OCI-LY1 (cell line): ENCODE measurements around the gene GNAS-AS1.

ENCODE experiments used
- H2AFZ ChIP-seq: fragments of 200-600 bp; sonication (generic), shearing (Covaris generic); 2 replicates; pipeline ENCODE4 v1.6.0; 2014; ENCODE audit warnings: antibody characterized with exemption, mild to moderate bottlenecking, low read length
- H3F3A ChIP-seq: fragments of 200-600 bp; sonication (generic), shearing (Covaris generic); 2 replicates; pipeline ENCODE4 v1.6.0; 2014; ENCODE audit warnings: mild to moderate bottlenecking, antibody characterized with exemption, low read length, moderate library complexity; ENCODE audit not compliant: insufficient read depth
- H3K27ac ChIP-seq: fragments of 200-600 bp; sonication (generic); 2 replicates; pipeline ENCODE4 v1.5.1; 2014; ENCODE audit warnings: low read length, mixed run types, mild to moderate bottlenecking, low read depth; ENCODE audit not compliant: poor library complexity, severe bottlenecking
- H3K27me3 ChIP-seq: fragments of 200-600 bp; sonication (generic); 2 replicates; pipeline ENCODE4 v1.6.0; 2014; ENCODE audit warnings: antibody characterized with exemption, mild to moderate bottlenecking, low read length, moderate library complexity; ENCODE audit not compliant: insufficient read depth
- H3K36me3 ChIP-seq: fragments of 200-600 bp; sonication (generic); 2 replicates; pipeline ENCODE4 v1.6.1; 2014; ENCODE audit warnings: mild to moderate bottlenecking, antibody characterized with exemption, low read length, moderate library complexity, mixed read lengths; ENCODE audit not compliant: insufficient read depth
- H3K4me1 ChIP-seq: fragments of 200-600 bp; sonication (generic); 2 replicates; pipeline ENCODE4 v1.5.1; 2014; ENCODE audit warnings: mild to moderate bottlenecking, low read length, moderate library complexity; ENCODE audit not compliant: insufficient read depth, severe bottlenecking
- H3K4me2 ChIP-seq: fragments of 200-600 bp; sonication (generic), shearing (Covaris generic); 2 replicates; pipeline ENCODE4 v1.6.1; 2014; ENCODE audit warnings: low read length
- H3K4me3 ChIP-seq: fragments of 200-600 bp; sonication (generic); 2 replicates; pipeline ENCODE4 v1.5.1; 2014; ENCODE audit warnings: low read length, low read depth, mild to moderate bottlenecking, mixed read lengths; ENCODE audit not compliant: poor library complexity, severe bottlenecking
- H3K79me2 ChIP-seq: fragments of 200-600 bp; shearing (Covaris generic); 2 replicates; pipeline ENCODE4 v1.6.1; 2016; ENCODE audit warnings: mixed run types, low read length, mixed read lengths; ENCODE audit not compliant: insufficient read depth
- H3K9ac ChIP-seq: fragments of 200-600 bp; sonication (generic), shearing (Covaris generic); 2 replicates; pipeline ENCODE4 v1.6.1; 2014; ENCODE audit warnings: mild to moderate bottlenecking, low read length, mixed read lengths
- H3K9me2 ChIP-seq: fragments of 200-600 bp; sonication (generic), shearing (Covaris generic); 2 replicates; pipeline ENCODE4 v1.6.1; 2014; ENCODE audit warnings: low read depth, mild to moderate bottlenecking, low read length, mixed read lengths
- H3K9me3 ChIP-seq: fragments of 200-600 bp; shearing (Covaris generic); 2 replicates; pipeline ENCODE4 v1.6.1; 2014; ENCODE audit warnings: low read length, mixed read lengths
- H4K20me1 ChIP-seq: fragments of 200-600 bp; sonication (generic), shearing (Covaris generic); 2 replicates; pipeline ENCODE4 v1.6.0; 2016; ENCODE audit warnings: mild to moderate bottlenecking, low read length; ENCODE audit not compliant: insufficient read depth
- CTCF ChIP-seq: fragments of 200-600 bp; sonication (generic), shearing (Covaris generic); IDR thresholded peaks from 2 replicates; pipeline ENCODE4 v1.5.1; 2017; ENCODE audit warnings: mild to moderate bottlenecking, antibody characterized with exemption, low read length, moderate library complexity, mixed read lengths
- EZH2 ChIP-seq: fragments of 200-600 bp; sonication (generic), shearing (Covaris generic); IDR thresholded peaks from 2 replicates; pipeline ENCODE4 v1.8.0; 2017; ENCODE audit warnings: borderline replicate concordance, mixed run types, mild to moderate bottlenecking, antibody characterized with exemption, low read length, moderate library complexity, mixed read lengths

The GNAS-AS1 gene

GRCh38 chr20:58855506-58856389 lies 5.0 kb upstream of the GNAS-AS1 start:
- H3K9ac ChIP-seq: no peak overlapping the region
- peaks cover 16% of the 10 kb centered on the region for H3K4me1 ChIP-seq
- peaks cover 4% of the 10 kb centered on the region; the same call in 1 of the 2 replicates for H3K27me3 ChIP-seq
- H3K27ac ChIP-seq: no peak overlapping the region
- H3K79me2 ChIP-seq: no peaks in the 10 kb centered on the region
- no peaks in the 10 kb centered on the region for H3K36me3 ChIP-seq
- no peaks in the 10 kb centered on the region for H4K20me1 ChIP-seq
- no peaks in the 10 kb centered on the region for H3F3A ChIP-seq
- TF ChIP-seq CTCF (no peak), EZH2 (no peak)
- H3K9me3 ChIP-seq: no peaks in the 10 kb centered on the region
- no peaks in the 10 kb centered on the region for H3K9me2 ChIP-seq
- no peak overlapping the region for H3K4me2 ChIP-seq
- no peak overlapping the region for H2AFZ ChIP-seq
- no peak overlapping the region for H3K4me3 ChIP-seq

- no peaks in the 10 kb centered on the region for H4K20me1 ChIP-seq
- TF ChIP-seq EZH2 (no peak), CTCF (no peak)
- no peaks in the 10 kb centered on the region for H3K9me2 ChIP-seq
- H3K4me2 ChIP-seq: no peak overlapping the region
- no peaks in the 10 kb centered on the region for H3F3A ChIP-seq
- H3K79me2 ChIP-seq: no peaks in the 10 kb centered on the region
- no peak overlapping the region for H3K4me3 ChIP-seq
- H3K36me3 ChIP-seq: no peaks in the 10 kb centered on the region
- no peak overlapping the region for H2AFZ ChIP-seq
- H3K27ac ChIP-seq: no peak overlapping the region
- no peaks in the 10 kb centered on the region for H3K9me3 ChIP-seq
- H3K9ac ChIP-seq: no peak overlapping the region
- peaks cover 17% of the 10 kb centered on the region for H3K4me1 ChIP-seq
- H3K27me3 ChIP-seq: peaks cover 4% of the 10 kb centered on the region; the same call in 1 of the 2 replicates
These were observed 4.2 kb upstream of the GNAS-AS1 start for GRCh38 chr20:58854638-58855471.

- no peaks in the 10 kb centered on the region for H3K36me3 ChIP-seq
- H3K27ac ChIP-seq: no peak overlapping the region
- H3K9me2 ChIP-seq: no peaks in the 10 kb centered on the region
- no peak overlapping the region for H3K4me3 ChIP-seq
- no peaks in the 10 kb centered on the region for H3K79me2 ChIP-seq
- H3K4me2 ChIP-seq: no peak overlapping the region
- H3K27me3 ChIP-seq: peaks cover 4% of the 10 kb centered on the region; the same call in 1 of the 2 replicates
- no peaks in the 10 kb centered on the region for H4K20me1 ChIP-seq
- no peak overlapping the region for H2AFZ ChIP-seq
- TF ChIP-seq CTCF: no peak
- H3K9me3 ChIP-seq: no peaks in the 10 kb centered on the region
- H3K4me1 ChIP-seq: peaks cover 25% of the 10 kb centered on the region
- no peaks in the 10 kb centered on the region for H3F3A ChIP-seq
- H3K9ac ChIP-seq: no peak overlapping the region
These were observed 3.4 kb upstream of the GNAS-AS1 start for GRCh38 chr20:58853976-58854637.
